Thyroid gland (tissue), 4 donors: ENCODE measurements around the gene DES. TPM values are rescaled to one million over a fixed set of nuclear protein-coding genes. Genes with fewer than 3 reads are reported as not detected.

Experiments used
- DNase-seq, 2 donors: peaks; one replicate each; pipeline ENCODE4 v3.0.0-alpha.2; 2019
- H3K27ac ChIP-seq, 3 donors: fragments of 200-600 bp; sonication (generic); 1 replicate in 2 of 3; 2 replicates in 1 of 3; pipeline ENCODE4 v1.5.1; 2016 to 2019; ENCODE audit warnings: mild to moderate bottlenecking in 1 of 3, moderate library complexity in 1 of 3
- H3K27me3 ChIP-seq: fragments of 200-600 bp; sonication (generic); one replicate; pipeline ENCODE4 v1.5.1; 2019
- H3K36me3 ChIP-seq, 2 donors: fragments of 200-600 bp; sonication (generic); one replicate each; pipeline ENCODE4 v1.5.1; 2016 to 2019
- H3K4me1 ChIP-seq, 2 donors: fragments of 200-600 bp; sonication (generic); one replicate each; pipeline ENCODE4 v1.5.1; 2017 to 2019
- H3K4me3 ChIP-seq, 3 donors: fragments of 200-600 bp; sonication (generic); replicated peaks in 1 of 3; 1 replicate in 2 of 3; 2 replicates in 1 of 3; pipeline ENCODE4 v1.5.1; 2016; ENCODE audit warnings: mild to moderate bottlenecking in 1 of 3
- H3K9me3 ChIP-seq: fragments of 200-600 bp; sonication (generic); one replicate; pipeline ENCODE4 v1.5.1; 2017
- CTCF ChIP-seq, 6 experiments: fragments of 200-600 bp in 3 of 6; fragments of 450-650 bp in 3 of 6; sonication (generic) in 3 of 6; IDR thresholded peaks; one replicate each; pipeline ENCODE4 v1.5.1; 2016 to 2019; ENCODE audit warnings: antibody characterized with exemption in 6 of 6, mild to moderate bottlenecking in 2 of 6, inconsistent platforms in 1 of 6, moderate library complexity in 1 of 6
- POLR2A ChIP-seq, 2 donors: fragments of 450-650 bp; IDR thresholded peaks; one replicate each; pipeline ENCODE4 v1.6.1; 2017; ENCODE audit warnings: antibody characterized with exemption in 2 of 2, mild to moderate bottlenecking in 2 of 2, moderate library complexity in 1 of 2
- WGBS, 2 donors: methylation state at CpG; one replicate each; pipeline ENCODE4 v1.1.5; 2017; 5-methylcytosine and 5-hydroxymethylcytosine counted together
- intact Hi-C: fragments of 100-400 bp; cut with DNase I; formaldehyde crosslinking; loops from one replicate; pipeline ENCODE4 v1.15.1; 2023
- total RNA-seq, 4 donors: library from RNA; depleted of rRNA; stranded (reverse); fragments of >200 nt; gene quantifications; one replicate each; pipeline ENCODE4 v1.2.3, GENCODE V29; 2016

Gene DES
- total RNA-seq, 4 donors from 2014 or later, result 26.7 to 54.4 (median 28.7) TPM

- Histone ChIP-seq H3K27me3 (no peaks in the 10 kb centered on the region), H3K36me3 (no peaks in the 10 kb centered on the region), H3K27ac (no peak overlapping the region), H3K4me3 (no peak overlapping the region), H3K9me3 (no peaks in the 10 kb centered on the region), H3K4me1 (peaks cover 7 to 16% of the 10 kb centered on the region in 2 donors)
- intact Hi-C loops, result no loop called here
- DNase-seq, result peak; percentile 77 to 85
- WGBS, 2 donors, result 21 to 25% methylated on average over 9 to 16 of the region's 18 CpGs
- TF ChIP-seq CTCF (IDR thresholded peaks at IDR 0.05) (no peak), POLR2A (IDR thresholded peaks at IDR 0.05) (no peak)
Measured at GRCh38 chr2:219460424-219460926, 42.3 kb downstream of the DES start.

GRCh38 chr2:219461047-219461514 is 42.9 kb downstream of the DES start:
- H3K27ac ChIP-seq, result no peak overlapping the region
- DNase-seq, result peak in 1 of 2 donors; percentile 20
- no peaks in the 10 kb centered on the region for H3K36me3 ChIP-seq
- intact Hi-C loops, result no loop called here
- 23 to 24% methylated on average over 8 to 11 of the region's 11 CpGs for WGBS, 2 donors
- H3K4me3 ChIP-seq, result no peak overlapping the region
- TF ChIP-seq CTCF (IDR thresholded peaks at IDR 0.05), result no peak
- no peak for TF ChIP-seq POLR2A (IDR thresholded peaks at IDR 0.05)
- no peaks in the 10 kb centered on the region for H3K9me3 ChIP-seq
- no peaks in the 10 kb centered on the region for H3K27me3 ChIP-seq
- H3K4me1 ChIP-seq, result peaks cover 7 to 16% of the 10 kb centered on the region in 2 donors

- H3K36me3 ChIP-seq, result no peaks in the 10 kb centered on the region
- intact Hi-C loops, result no loop called here
- no peak for TF ChIP-seq CTCF (IDR thresholded peaks at IDR 0.05)
- no peak for TF ChIP-seq POLR2A (IDR thresholded peaks at IDR 0.05)
- WGBS, 2 donors, result 89 to 96% methylated on average over 11 to 14 of the region's 14 CpGs
- H3K4me3 ChIP-seq, result no peak overlapping the region
- no peak overlapping the region for H3K27ac ChIP-seq
- H3K27me3 ChIP-seq, result no peaks in the 10 kb centered on the region
- H3K9me3 ChIP-seq, result no peaks in the 10 kb centered on the region
- no peak for DNase-seq
- peaks cover 7 to 16% of the 10 kb centered on the region in 2 donors for H3K4me1 ChIP-seq
Measured at GRCh38 chr2:219461669-219462068, 43.5 kb downstream of the DES start.

- intact Hi-C loops, result no loop called here
- no peak for DNase-seq
- Histone ChIP-seq H3K4me3 (no peak overlapping the region), H3K9me3 (no peaks in the 10 kb centered on the region), H3K4me1 (peaks cover 7 to 16% of the 10 kb centered on the region in 2 donors), H3K36me3 (no peaks in the 10 kb centered on the region), H3K27ac (no peak overlapping the region), H3K27me3 (no peaks in the 10 kb centered on the region)
- WGBS, 2 donors, result 87 to 94% methylated on average over 5 to 9 of the region's 9 CpGs
- TF ChIP-seq CTCF (IDR thresholded peaks at IDR 0.05) (no peak), POLR2A (IDR thresholded peaks at IDR 0.05) (no peak)
Measured at GRCh38 chr2:219462349-219462748, 44.2 kb downstream of the DES start.

- no peak for TF ChIP-seq CTCF (IDR thresholded peaks at IDR 0.05)
- TF ChIP-seq POLR2A (IDR thresholded peaks at IDR 0.05), result no peak
- no peak for DNase-seq
- Histone ChIP-seq H3K4me3 (no peak overlapping the region), H3K27ac (no peak overlapping the region), H3K36me3 (no peaks in the 10 kb centered on the region), H3K27me3 (no peaks in the 10 kb centered on the region), H3K4me1 (peaks cover 7 to 16% of the 10 kb centered on the region in 2 donors), H3K9me3 (no peaks in the 10 kb centered on the region)
- WGBS, 2 donors, result 93 to 94% methylated on average over 18 to 21 of the region's 21 CpGs
- intact Hi-C loops, result no loop called here
Measured at GRCh38 chr2:219464286-219465032, 46.3 kb downstream of the DES start.
